ENCODE measurements around the gene MYO7A.

MYO7A gene

DNA sequence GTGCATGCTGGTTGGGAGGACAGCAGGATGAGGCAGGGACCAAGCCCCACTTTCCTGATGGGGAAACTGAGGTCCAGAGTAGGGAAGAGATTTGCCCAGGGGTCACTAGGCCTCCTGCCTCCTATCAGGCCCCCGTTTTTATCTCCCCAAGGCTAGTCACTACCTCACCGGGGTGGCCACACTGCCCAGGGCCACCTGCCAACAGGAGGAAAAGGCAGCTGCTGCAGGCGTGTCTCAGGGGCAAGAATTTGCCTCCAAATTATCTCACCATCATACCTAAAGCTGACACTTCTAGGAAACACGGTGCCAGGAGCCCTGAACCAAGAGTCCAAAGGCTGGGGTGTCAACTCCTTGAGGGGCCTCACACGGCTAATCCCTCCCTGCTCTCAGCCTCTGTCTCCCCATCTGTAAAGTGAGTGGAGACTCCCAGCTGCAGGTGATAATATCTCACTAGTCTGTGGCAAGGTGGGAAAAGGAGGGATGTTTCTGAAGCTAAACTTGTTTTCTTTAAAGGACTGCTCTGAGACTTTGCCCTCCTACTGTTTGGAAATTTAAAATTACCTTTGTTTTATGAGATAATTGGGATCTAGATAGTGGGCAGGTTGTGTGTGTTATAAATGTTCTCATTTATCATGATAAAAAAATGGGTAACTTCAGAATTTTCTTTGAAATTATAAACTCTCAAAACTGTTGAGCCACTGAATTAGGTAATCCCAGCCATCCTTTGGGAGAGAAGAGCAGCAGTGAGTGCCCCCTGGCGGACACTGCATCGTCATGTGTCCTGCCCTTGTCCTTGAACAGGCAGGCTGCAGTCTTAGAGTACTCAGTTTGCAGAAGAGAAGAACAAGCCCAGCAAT lies 60.0 kb downstream of the MYO7A start:
- Histone ChIP-seq H3K4me2 (ENCODE audit: insufficient read depth, low read length, poor library complexity, severe bottlenecking) (no peak overlapping the region), H3K9me3 (replicated peaks in 1 of 2; ENCODE audit: control insufficient read depth in 2 of 2, insufficient read depth in 1 of 2, low read depth in 1 of 2, low read length in 2 of 2) (peaks cover 0 to 2% of the 10 kb centered on the region in 2 donors), H4K8ac (ENCODE audit: low read depth, low read length) (no peak overlapping the region), H3K4ac (ENCODE audit: low read length) (no peak overlapping the region), H3K36me3 (replicated peaks in 1 of 2; ENCODE audit: control insufficient read depth in 2 of 2, insufficient read depth in 2 of 2, low read length in 2 of 2) (no peaks in the 10 kb centered on the region), H2AFZ (ENCODE audit: low read length) (no peak overlapping the region), H2BK15ac (ENCODE audit: low read length) (no peak overlapping the region), H3K4me1 (ENCODE audit: control insufficient read depth in 2 of 2, insufficient read depth in 1 of 2, low read depth in 1 of 2, low read length in 2 of 2) (no peaks in the 10 kb centered on the region), H2BK120ac (ENCODE audit: low read depth, low read length) (no peak overlapping the region), H2BK5ac (ENCODE audit: low read length) (no peak overlapping the region), H3K79me1 (ENCODE audit: low read depth, low read length) (no peaks in the 10 kb centered on the region), H3K4me3 (ENCODE audit: low read length in 2 of 2) (no peak overlapping the region), H3K23ac (ENCODE audit: low read depth, low read length, poor library complexity) (no peak overlapping the region), H3K14ac (ENCODE audit: low read length) (no peak overlapping the region), H3K27ac (replicated peaks; ENCODE audit: low read length) (no peak overlapping the region), H3K9ac (ENCODE audit: low read depth, low read length, poor library complexity) (no peak overlapping the region), H3K18ac (ENCODE audit: low read length) (peak overlapping the region; percentile 67), H3K27me3 (ENCODE audit: control insufficient read depth in 3 of 3, insufficient read depth in 3 of 3, low read depth in 1 of 3, low read length in 3 of 3) (no peaks in the 10 kb centered on the region), H4K91ac (ENCODE audit: low read depth, low read length, poor library complexity) (no peak overlapping the region), H2BK12ac (ENCODE audit: low read length) (no peak overlapping the region), H2AK5ac (ENCODE audit: low read depth, low read length) (peak overlapping the region; percentile 13)
- no CpG with 5 or more reads among the region's 7 CpGs for WGBS, 2 donors (ENCODE audit: extremely low coverage in 2 of 2, insufficient read length in 2 of 2, insufficient replicate concordance in 1 of 2)
- DNase-seq (ENCODE audit: low spot score): peak; percentile 72

DNA sequence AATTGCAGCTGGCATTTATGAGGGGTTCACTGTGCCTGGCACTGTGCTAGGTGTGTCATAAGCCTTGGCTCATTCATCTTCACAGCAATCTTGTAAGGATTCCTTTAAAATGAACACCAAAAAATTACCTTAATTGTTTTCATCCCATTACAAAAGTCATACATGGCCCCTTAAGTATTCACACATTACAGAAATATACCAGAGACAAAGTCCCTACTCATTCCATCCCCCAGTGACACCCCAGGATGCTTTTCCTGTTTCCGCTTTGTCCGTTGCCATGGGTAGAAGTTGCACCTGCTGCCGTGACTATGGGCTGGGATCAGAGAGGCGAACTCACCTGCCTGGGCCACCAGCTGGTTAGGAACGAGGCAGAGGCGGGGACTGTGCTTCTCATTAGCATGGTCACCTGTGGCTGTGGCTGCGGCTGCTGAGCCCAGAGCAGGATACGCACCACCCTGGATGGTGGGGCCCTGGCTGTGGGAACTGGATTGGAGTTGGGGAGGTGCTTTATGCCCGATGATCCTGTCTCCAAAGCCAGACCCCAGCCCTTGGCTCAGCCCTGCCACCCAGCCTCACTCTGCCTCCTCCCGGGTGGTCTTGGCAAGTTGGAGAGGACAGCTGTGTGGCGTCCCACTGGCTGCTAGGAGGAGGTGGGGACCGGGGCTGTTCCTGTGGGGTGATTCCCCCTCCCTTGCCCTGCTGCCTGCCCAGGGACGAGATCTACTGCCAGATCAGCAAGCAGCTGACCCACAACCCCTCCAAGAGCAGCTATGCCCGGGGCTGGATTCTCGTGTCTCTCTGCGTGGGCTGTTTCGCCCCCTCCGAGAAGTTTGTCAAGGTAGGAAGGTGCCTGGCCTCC lies 60.8 kb downstream of the MYO7A start:
- peak overlapping the region; percentile 61 for H3K9ac ChIP-seq (ENCODE audit: low read depth, low read length, poor library complexity)
- no peaks in the 10 kb centered on the region for H3K36me3 ChIP-seq (replicated peaks in 1 of 2; ENCODE audit: control insufficient read depth in 2 of 2, insufficient read depth in 2 of 2, low read length in 2 of 2)
- H3K9me3 ChIP-seq (replicated peaks in 1 of 2; ENCODE audit: control insufficient read depth in 2 of 2, insufficient read depth in 1 of 2, low read depth in 1 of 2, low read length in 2 of 2): peaks cover 0 to 5% of the 10 kb centered on the region in 2 donors
- H3K4ac ChIP-seq (ENCODE audit: low read length): no peak overlapping the region
- H3K18ac ChIP-seq (ENCODE audit: low read length): no peak overlapping the region
- H3K23ac ChIP-seq (ENCODE audit: low read depth, low read length, poor library complexity): peak overlapping the region; percentile 69
- H4K91ac ChIP-seq (ENCODE audit: low read depth, low read length, poor library complexity): no peak overlapping the region
- H3K4me3 ChIP-seq (ENCODE audit: low read length in 2 of 2): peak overlapping the region in 1 of 2 donors; percentile 22
- H3K4me1 ChIP-seq (ENCODE audit: control insufficient read depth in 2 of 2, insufficient read depth in 1 of 2, low read depth in 1 of 2, low read length in 2 of 2): no peaks in the 10 kb centered on the region
- H2AK5ac ChIP-seq (ENCODE audit: low read depth, low read length): peak overlapping the region; percentile 89
- H2BK120ac ChIP-seq (ENCODE audit: low read depth, low read length): no peak overlapping the region
- peak overlapping the region; percentile 43 for H2BK12ac ChIP-seq (ENCODE audit: low read length)
- no peak for DNase-seq (ENCODE audit: low spot score)
- no peaks in the 10 kb centered on the region for H3K27me3 ChIP-seq (ENCODE audit: control insufficient read depth in 3 of 3, insufficient read depth in 3 of 3, low read depth in 1 of 3, low read length in 3 of 3)
- H2AFZ ChIP-seq (ENCODE audit: low read length): no peak overlapping the region
- no peak overlapping the region for H3K14ac ChIP-seq (ENCODE audit: low read length)
- H3K27ac ChIP-seq (replicated peaks; ENCODE audit: low read length): no peak overlapping the region
- H3K79me1 ChIP-seq (ENCODE audit: low read depth, low read length): no peaks in the 10 kb centered on the region
- H4K8ac ChIP-seq (ENCODE audit: low read depth, low read length): no peak overlapping the region
- no peak overlapping the region for H3K4me2 ChIP-seq (ENCODE audit: insufficient read depth, low read length, poor library complexity, severe bottlenecking)
- H2BK5ac ChIP-seq (ENCODE audit: low read length): no peak overlapping the region
- peak overlapping the region; percentile 65 for H2BK15ac ChIP-seq (ENCODE audit: low read length)
- no CpG with 5 or more reads among the region's 18 CpGs for WGBS, 2 donors (ENCODE audit: extremely low coverage in 2 of 2, insufficient read length in 2 of 2, insufficient replicate concordance in 1 of 2)

DNA sequence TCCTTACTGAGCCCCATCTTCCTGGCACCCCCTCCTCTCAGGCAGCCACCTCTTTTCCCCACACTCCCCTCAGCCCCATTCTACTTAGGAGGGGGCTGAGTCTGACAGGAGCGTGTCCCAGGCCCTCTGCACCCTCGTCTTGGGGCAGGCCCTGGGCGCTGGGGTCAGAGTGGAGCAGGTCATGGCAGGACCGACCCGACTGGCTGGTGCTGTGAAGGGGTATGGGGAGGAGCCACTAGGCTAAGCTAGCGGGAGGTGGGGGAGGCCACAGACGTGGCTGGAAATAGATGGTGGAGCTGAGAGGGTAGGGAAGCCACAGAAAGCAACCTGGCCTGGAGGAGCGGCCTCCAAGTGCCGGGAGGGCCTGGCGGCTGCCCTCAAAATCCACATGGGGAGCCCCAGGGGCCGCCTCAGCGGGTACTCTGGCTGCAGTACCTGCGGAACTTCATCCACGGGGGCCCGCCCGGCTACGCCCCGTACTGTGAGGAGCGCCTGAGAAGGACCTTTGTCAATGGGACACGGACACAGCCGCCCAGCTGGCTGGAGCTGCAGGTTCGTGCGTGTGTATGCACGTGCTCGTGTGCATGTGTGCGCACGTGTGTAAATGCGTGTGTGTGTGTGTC lies 61.7 kb downstream of the MYO7A start:
- Histone ChIP-seq H3K4me2 (ENCODE audit: insufficient read depth, low read length, poor library complexity, severe bottlenecking) (no peak overlapping the region), H3K4me3 (ENCODE audit: low read length in 2 of 2) (no peak overlapping the region), H3K9ac (ENCODE audit: low read depth, low read length, poor library complexity) (no peak overlapping the region), H3K9me3 (replicated peaks in 1 of 2; ENCODE audit: control insufficient read depth in 2 of 2, insufficient read depth in 1 of 2, low read depth in 1 of 2, low read length in 2 of 2) (peaks cover 0 to 5% of the 10 kb centered on the region in 2 donors), H3K27me3 (ENCODE audit: control insufficient read depth in 3 of 3, insufficient read depth in 3 of 3, low read depth in 1 of 3, low read length in 3 of 3) (no peaks in the 10 kb centered on the region), H2BK15ac (ENCODE audit: low read length) (peak overlapping the region; percentile 65), H3K23ac (ENCODE audit: low read depth, low read length, poor library complexity) (peak overlapping the region; percentile 31), H4K8ac (ENCODE audit: low read depth, low read length) (no peak overlapping the region), H3K36me3 (replicated peaks in 1 of 2; ENCODE audit: control insufficient read depth in 2 of 2, insufficient read depth in 2 of 2, low read length in 2 of 2) (no peaks in the 10 kb centered on the region), H3K4ac (ENCODE audit: low read length) (no peak overlapping the region), H3K79me1 (ENCODE audit: low read depth, low read length) (no peaks in the 10 kb centered on the region), H2AK5ac (ENCODE audit: low read depth, low read length) (peak overlapping the region; percentile 89), H3K4me1 (ENCODE audit: control insufficient read depth in 2 of 2, insufficient read depth in 1 of 2, low read depth in 1 of 2, low read length in 2 of 2) (no peaks in the 10 kb centered on the region), H3K18ac (ENCODE audit: low read length) (no peak overlapping the region), H2AFZ (ENCODE audit: low read length) (no peak overlapping the region), H3K14ac (ENCODE audit: low read length) (no peak overlapping the region), H2BK5ac (ENCODE audit: low read length) (no peak overlapping the region), H4K91ac (ENCODE audit: low read depth, low read length, poor library complexity) (no peak overlapping the region), H2BK12ac (ENCODE audit: low read length) (no peak overlapping the region), H2BK120ac (ENCODE audit: low read depth, low read length) (no peak overlapping the region), H3K27ac (replicated peaks; ENCODE audit: low read length) (no peak overlapping the region)
- no CpG with 5 or more reads among the region's 28 CpGs for WGBS, 2 donors (ENCODE audit: extremely low coverage in 2 of 2, insufficient read length in 2 of 2, insufficient replicate concordance in 1 of 2)
- no peak for DNase-seq (ENCODE audit: low spot score)
